ENCODE measurements around the gene RXRA. TPM values are rescaled to one million over a fixed set of nuclear protein-coding genes. Genes with fewer than 3 reads are reported as not detected.
A peak's percentile ranks its signal among the peaks of the same experiment; 100 is the strongest.

RXRA gene
- total RNA-seq, 2 donors from 2014 or later = 34.5 to 50.8 TPM

- no peaks in the 10 kb centered on the region for H3K27me3 ChIP-seq
- no peak for TF ChIP-seq CTCF (IDR thresholded peaks at IDR 0.05)
- peak overlapping the region in 1 of 2 donors; percentile 80 for H3K4me3 ChIP-seq
- H3K27ac ChIP-seq = peak overlapping the region; percentile 88 to 89
- no peak for DNase-seq (ENCODE audit: low spot score)
- no peaks in the 10 kb centered on the region for H3K36me3 ChIP-seq
- H3K4me1 ChIP-seq = peaks cover 0 to 83% of the 10 kb centered on the region in 2 donors
- no peaks in the 10 kb centered on the region for H3K9me3 ChIP-seq
Observed at GRCh38 chr9:134329886-134330285, 3.6 kb downstream of the RXRA start.

GRCh38 chr9:134330590-134330989, 4.3 kb downstream of the RXRA start:
- TF ChIP-seq CTCF (IDR thresholded peaks at IDR 0.05) = no peak
- no peaks in the 10 kb centered on the region for H3K9me3 ChIP-seq
- H3K27me3 ChIP-seq = no peaks in the 10 kb centered on the region
- peaks cover 0 to 85% of the 10 kb centered on the region in 2 donors for H3K4me1 ChIP-seq
- no peaks in the 10 kb centered on the region for H3K36me3 ChIP-seq
- no peak overlapping the region for H3K4me3 ChIP-seq
- no peak for DNase-seq (ENCODE audit: low spot score)
- peak overlapping the region; percentile 10 to 89 for H3K27ac ChIP-seq

GRCh38 chr9:134331186-134332025, 5.2 kb downstream of the RXRA start:
- no peak for DNase-seq (ENCODE audit: low spot score)
- Histone ChIP-seq H3K27ac (peak overlapping the region; percentile 4 to 8), H3K27me3 (no peaks in the 10 kb centered on the region), H3K36me3 (no peaks in the 10 kb centered on the region), H3K9me3 (no peaks in the 10 kb centered on the region), H3K4me3 (no peak overlapping the region), H3K4me1 (peaks cover 0 to 93% of the 10 kb centered on the region in 2 donors)
- no peak for TF ChIP-seq CTCF (IDR thresholded peaks at IDR 0.05)

- H3K4me3 ChIP-seq = no peak overlapping the region
- no peaks in the 10 kb centered on the region for H3K27me3 ChIP-seq
- TF ChIP-seq CTCF (IDR thresholded peaks at IDR 0.05) = no peak
- DNase-seq (ENCODE audit: low spot score) = no peak
- H3K4me1 ChIP-seq = peaks cover 0 to 100% of the 10 kb centered on the region in 2 donors
- peak overlapping the region in 1 of 2 donors; percentile 4 for H3K27ac ChIP-seq
- no peaks in the 10 kb centered on the region for H3K9me3 ChIP-seq
- H3K36me3 ChIP-seq = no peaks in the 10 kb centered on the region
Observed at GRCh38 chr9:134332266-134332665, 6.0 kb downstream of the RXRA start.

- H3K9me3 ChIP-seq = no peaks in the 10 kb centered on the region
- peak overlapping the region in 1 of 2 donors; percentile 46 for H3K27ac ChIP-seq
- DNase-seq (ENCODE audit: low spot score) = no peak
- peaks cover 0 to 100% of the 10 kb centered on the region in 2 donors for H3K4me1 ChIP-seq
- TF ChIP-seq CTCF (IDR thresholded peaks at IDR 0.05) = no peak
- H3K36me3 ChIP-seq = no peaks in the 10 kb centered on the region
- no peaks in the 10 kb centered on the region for H3K27me3 ChIP-seq
- no peak overlapping the region for H3K4me3 ChIP-seq
Observed at GRCh38 chr9:134332841-134333233, 6.6 kb downstream of the RXRA start.

Data from right atrium auricular region (tissue), 2 donors.